GM18526 (cell line): Measurements from ENCODE around the gene CYB5D1.

Source experiments
- POLR2A ChIP-seq: IDR thresholded peaks from 3 replicates; pipeline ENCODE4 v1.6.1; 2011; ENCODE audit not compliant: insufficient read length; ENCODE audit errors: extremely low read depth

The CYB5D1 gene

DNA sequence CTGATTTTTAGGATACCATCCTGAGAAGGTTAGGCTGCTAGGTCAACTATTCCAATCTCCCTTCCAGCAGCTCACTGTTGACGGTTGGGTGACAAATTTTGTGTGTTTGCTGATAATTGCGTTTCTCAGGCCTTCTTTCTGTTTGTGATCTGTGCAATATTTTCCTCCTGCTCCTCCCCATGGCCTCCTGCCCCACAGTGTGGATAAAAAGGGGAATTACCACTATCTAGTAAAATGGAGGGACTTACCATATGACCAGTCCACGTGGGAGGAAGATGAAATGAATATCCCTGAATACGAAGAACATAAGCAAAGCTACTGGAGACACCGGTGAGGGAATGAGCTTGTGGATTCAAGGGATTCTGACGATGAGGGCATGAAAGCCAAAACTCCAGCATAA, 40.0 kb downstream of the CYB5D1 start:
- no peak for TF ChIP-seq POLR2A

DNA sequence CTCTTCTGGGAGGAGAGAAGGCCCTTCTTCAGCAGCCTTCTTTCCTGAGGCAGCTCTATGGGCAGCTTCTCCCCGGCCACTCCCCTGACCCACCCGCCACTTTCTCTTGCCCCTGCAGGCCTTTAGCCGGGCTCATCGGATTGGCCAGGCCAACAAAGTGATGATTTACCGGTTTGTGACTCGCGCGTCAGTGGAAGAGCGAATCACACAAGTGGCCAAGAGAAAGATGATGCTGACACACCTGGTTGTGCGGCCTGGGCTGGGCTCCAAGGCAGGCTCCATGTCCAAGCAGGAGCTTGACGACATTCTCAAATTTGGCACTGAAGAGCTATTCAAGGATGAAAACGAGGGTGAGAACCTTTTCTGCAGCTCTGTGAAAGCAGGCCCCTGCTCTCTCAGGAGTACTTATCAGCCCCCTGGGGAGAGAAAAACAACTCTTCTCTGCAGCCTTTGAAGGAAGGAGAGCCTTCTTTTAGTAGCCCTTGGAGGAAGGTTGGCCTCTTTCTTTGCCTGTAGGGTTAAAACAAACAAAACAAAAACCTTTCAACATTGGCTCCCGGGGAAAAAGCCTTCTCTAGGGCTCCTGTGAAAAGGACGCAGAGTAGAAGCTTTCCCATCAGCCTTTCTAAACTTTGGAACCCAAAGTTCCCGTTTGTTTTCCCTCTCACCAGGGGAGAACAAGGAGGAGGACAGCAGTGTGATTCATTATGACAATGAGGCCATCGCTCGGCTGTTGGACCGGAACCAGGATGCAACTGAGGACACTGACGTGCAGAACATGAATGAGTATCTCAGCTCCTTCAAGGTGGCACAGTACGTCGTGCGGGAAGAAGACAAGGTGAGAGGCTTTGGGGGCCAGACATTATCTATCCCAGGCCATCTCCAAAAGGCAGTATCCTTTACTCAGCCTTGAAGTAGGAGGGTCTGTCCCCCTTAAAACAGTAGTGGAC, 45.6 kb downstream of the CYB5D1 start:
- TF ChIP-seq POLR2A: no peak

- TF ChIP-seq POLR2A: no peak
These were observed 51.3 kb downstream of the CYB5D1 start for GRCh38 chr17:7909089-7909488.

GRCh38 chr17:7910281-7910680, 52.5 kb downstream of the CYB5D1 start:
- TF ChIP-seq POLR2A: no peak

DNA sequence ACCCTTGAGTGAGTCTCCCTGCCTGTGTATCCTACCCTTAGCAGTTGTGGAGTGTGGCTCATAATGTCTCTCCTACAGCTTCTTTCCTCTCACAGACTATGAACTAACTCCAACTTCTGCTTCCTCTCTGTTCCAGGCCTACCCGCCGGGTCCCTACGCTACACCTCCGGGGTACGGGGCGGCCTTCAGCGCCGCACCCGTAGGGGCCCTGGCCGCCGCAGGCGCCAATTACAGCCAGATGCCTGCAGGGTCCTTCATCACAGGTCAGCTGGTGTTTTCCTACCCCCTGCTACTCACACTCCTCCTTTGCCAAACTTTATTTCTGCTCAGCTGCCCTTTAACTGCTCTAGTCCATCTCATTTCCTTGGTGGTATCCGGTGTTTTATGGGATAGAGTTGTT, 52.9 kb downstream of the CYB5D1 start:
- TF ChIP-seq POLR2A: no peak

DNA sequence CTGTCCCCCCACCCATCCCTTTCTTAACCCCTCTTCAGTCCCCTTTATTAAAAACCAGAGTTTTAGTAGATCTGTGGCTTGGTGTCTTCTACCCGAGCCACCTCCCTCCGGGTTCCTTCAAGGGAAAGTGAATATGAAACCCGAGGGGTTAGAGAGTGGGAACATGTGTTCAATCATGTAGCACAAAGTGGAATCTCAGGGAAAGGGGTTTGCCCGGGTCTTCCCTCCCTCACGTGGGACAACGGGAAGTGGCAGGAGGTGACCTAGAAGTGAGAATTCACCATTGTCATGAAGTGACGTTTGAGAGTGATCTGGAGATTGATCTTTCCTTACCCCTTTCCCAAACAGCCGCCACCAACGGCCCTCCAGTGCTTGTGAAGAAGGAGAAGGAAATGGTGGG, 53.3 kb downstream of the CYB5D1 start:
- TF ChIP-seq POLR2A: no peak
